ENCODE results near the gene PSTPIP2.

- no peak for TF ChIP-seq CTCF (IDR thresholded peaks at IDR 0.05; ENCODE audit: poor library complexity)
- TF ChIP-seq EZH2 (IDR thresholded peaks at IDR 0.05; ENCODE audit: borderline replicate concordance) = no peak
- no peak for TF ChIP-seq EZH2phosphoT487 (IDR thresholded peaks at IDR 0.05; ENCODE audit: low read depth, severe bottlenecking, unreplicated experiment)
Measured at GRCh38 chr18:46070232-46070631, 1.8 kb downstream of the PSTPIP2 start.

All from hepatocyte (in vitro differentiated cells).